Subcutaneous abdominal adipose tissue (tissue), 5 donors: ENCODE data around the gene CPO.

ENCODE experiments used
- H3K27ac ChIP-seq: one replicate; pipeline ENCODE4 v1.7.0; 2013; ENCODE audit warnings: low read depth, mild to moderate bottlenecking, inconsistent platforms, low read length, moderate library complexity
- H3K27me3 ChIP-seq, 5 donors: one replicate each; pipeline ENCODE4 v1.7.0; 2013; ENCODE audit warnings: low read length in 5 of 5, inconsistent platforms in 1 of 5; ENCODE audit not compliant: control insufficient read depth in 5 of 5, insufficient read depth in 4 of 5
- H3K36me3 ChIP-seq, 5 donors: one replicate each; pipeline ENCODE4 v1.7.0; 2013; ENCODE audit warnings: low read length in 5 of 5; ENCODE audit not compliant: control insufficient read depth in 5 of 5, insufficient read depth in 5 of 5
- H3K4me1 ChIP-seq, 5 donors: one replicate each; pipeline ENCODE4 v1.7.0; 2013; ENCODE audit warnings: low read length in 5 of 5, mild to moderate bottlenecking in 3 of 5, moderate library complexity in 1 of 5; ENCODE audit not compliant: control insufficient read depth in 5 of 5, insufficient read depth in 5 of 5
- H3K4me3 ChIP-seq, 5 donors: one replicate each; pipeline ENCODE4 v1.7.0; 2013; ENCODE audit warnings: low read length in 5 of 5, low read depth in 1 of 5
- H3K9ac ChIP-seq, 5 donors: one replicate each; pipeline ENCODE4 v1.7.0; 2013; ENCODE audit warnings: low read length in 5 of 5, mild to moderate bottlenecking in 4 of 5, moderate library complexity in 3 of 5
- H3K9me3 ChIP-seq, 5 donors: one replicate each; pipeline ENCODE4 v1.7.0; 2013; ENCODE audit warnings: low read length in 5 of 5; ENCODE audit not compliant: control insufficient read depth in 5 of 5
- donor health status: healthy.
- donor health status: healthy.
- donor health status: healthy.
- donor health status: healthy.
- donor health status: healthy.

CPO gene

GRCh38 chr2:206983161-206983859, 44.0 kb downstream of the CPO start:
- H3K9ac ChIP-seq: no peak overlapping the region
- H3K4me3 ChIP-seq: peak overlapping the region in 1 of 5 donors; percentile 9
- no peaks in the 10 kb centered on the region for H3K9me3 ChIP-seq
- peaks cover 0 to 29% (median 19%) of the 10 kb centered on the region in 5 donors for H3K4me1 ChIP-seq
- no peaks in the 10 kb centered on the region for H3K36me3 ChIP-seq
- no peak overlapping the region for H3K27ac ChIP-seq
- no peaks in the 10 kb centered on the region for H3K27me3 ChIP-seq

GRCh38 chr2:206984206-206984605, 44.9 kb downstream of the CPO start:
- H3K27me3 ChIP-seq: no peaks in the 10 kb centered on the region
- no peak overlapping the region for H3K27ac ChIP-seq
- H3K9me3 ChIP-seq: no peaks in the 10 kb centered on the region
- peaks cover 0 to 26% (median 20%) of the 10 kb centered on the region in 5 donors for H3K4me1 ChIP-seq
- no peak overlapping the region for H3K9ac ChIP-seq
- no peaks in the 10 kb centered on the region for H3K36me3 ChIP-seq
- H3K4me3 ChIP-seq: no peak overlapping the region

- H3K4me3 ChIP-seq: no peak overlapping the region
- no peaks in the 10 kb centered on the region for H3K27me3 ChIP-seq
- peaks cover 0 to 22% (median 21%) of the 10 kb centered on the region in 5 donors for H3K4me1 ChIP-seq
- no peaks in the 10 kb centered on the region for H3K9me3 ChIP-seq
- H3K9ac ChIP-seq: no peak overlapping the region
- no peaks in the 10 kb centered on the region for H3K36me3 ChIP-seq
- no peak overlapping the region for H3K27ac ChIP-seq
Observed at GRCh38 chr2:206986943-206987342, 47.6 kb downstream of the CPO start.

GRCh38 chr2:206987810-206988209, 48.5 kb downstream of the CPO start:
- H3K27ac ChIP-seq: no peak overlapping the region
- H3K36me3 ChIP-seq: no peaks in the 10 kb centered on the region
- H3K4me3 ChIP-seq: no peak overlapping the region
- H3K27me3 ChIP-seq: no peaks in the 10 kb centered on the region
- no peaks in the 10 kb centered on the region for H3K9me3 ChIP-seq
- peaks cover 0 to 13% (median 12%) of the 10 kb centered on the region in 5 donors for H3K4me1 ChIP-seq
- H3K9ac ChIP-seq: no peak overlapping the region

- no peak overlapping the region for H3K27ac ChIP-seq
- no peaks in the 10 kb centered on the region for H3K36me3 ChIP-seq
- no peaks in the 10 kb centered on the region for H3K27me3 ChIP-seq
- peaks cover 0 to 4% (median 3%) of the 10 kb centered on the region in 5 donors for H3K4me1 ChIP-seq
- H3K9me3 ChIP-seq: no peaks in the 10 kb centered on the region
- no peak overlapping the region for H3K9ac ChIP-seq
- peak overlapping the region in 1 of 5 donors; percentile 28 for H3K4me3 ChIP-seq
Observed at GRCh38 chr2:206988884-206989283, 49.6 kb downstream of the CPO start.

- H3K9me3 ChIP-seq: no peaks in the 10 kb centered on the region
- no peaks in the 10 kb centered on the region for H3K27me3 ChIP-seq
- H3K4me1 ChIP-seq: peaks cover 0 to 4% (median 3%) of the 10 kb centered on the region in 5 donors
- H3K27ac ChIP-seq: no peak overlapping the region
- H3K4me3 ChIP-seq: peak overlapping the region in 1 of 5 donors; percentile 28
- no peak overlapping the region for H3K9ac ChIP-seq
- no peaks in the 10 kb centered on the region for H3K36me3 ChIP-seq
Observed at GRCh38 chr2:206989311-206989710, 50.0 kb downstream of the CPO start.

GRCh38 chr2:206990360-206990759, 51.0 kb downstream of the CPO start:
- H3K36me3 ChIP-seq: no peaks in the 10 kb centered on the region
- no peak overlapping the region for H3K27ac ChIP-seq
- no peak overlapping the region for H3K4me3 ChIP-seq
- H3K4me1 ChIP-seq: peaks cover 0 to 4% (median 3%) of the 10 kb centered on the region in 5 donors
- no peaks in the 10 kb centered on the region for H3K9me3 ChIP-seq
- H3K9ac ChIP-seq: no peak overlapping the region
- no peaks in the 10 kb centered on the region for H3K27me3 ChIP-seq

- Histone ChIP-seq H3K4me1 (peaks cover 0 to 4% (median 3%) of the 10 kb centered on the region in 5 donors), H3K27ac (no peak overlapping the region), H3K9me3 (no peaks in the 10 kb centered on the region), H3K36me3 (no peaks in the 10 kb centered on the region), H3K9ac (no peak overlapping the region), H3K27me3 (no peaks in the 10 kb centered on the region), H3K4me3 (no peak overlapping the region)
Observed at GRCh38 chr2:206991070-206991469, 51.8 kb downstream of the CPO start.

GRCh38 chr2:206993396-206993911, 54.1 kb downstream of the CPO start:
- Histone ChIP-seq H3K9ac (no peak overlapping the region), H3K9me3 (no peaks in the 10 kb centered on the region), H3K27ac (no peak overlapping the region), H3K36me3 (no peaks in the 10 kb centered on the region), H3K4me3 (no peak overlapping the region), H3K27me3 (no peaks in the 10 kb centered on the region), H3K4me1 (peaks cover 0 to 4% (median 3%) of the 10 kb centered on the region in 5 donors)

GRCh38 chr2:206993964-206994363, 54.6 kb downstream of the CPO start:
- no peaks in the 10 kb centered on the region for H3K9me3 ChIP-seq
- no peak overlapping the region for H3K9ac ChIP-seq
- peaks cover 0 to 4% (median 3%) of the 10 kb centered on the region in 5 donors for H3K4me1 ChIP-seq
- no peak overlapping the region for H3K27ac ChIP-seq
- no peaks in the 10 kb centered on the region for H3K36me3 ChIP-seq
- no peak overlapping the region for H3K4me3 ChIP-seq
- no peaks in the 10 kb centered on the region for H3K27me3 ChIP-seq
